ENCODE data around the gene RTKN. TPM values are rescaled to one million over a fixed set of nuclear protein-coding genes. Genes with fewer than 3 reads are reported as not detected.

The RTKN gene
- total and polyA plus RNA-seq, 2 of the 13 experiments (the other 11 are each of a cell fraction or from before 2014, with no cell fraction given) = 159 to 166 TPM

- TF ChIP-seq ISL2 (CRISPR knock-in tag; IDR thresholded peaks at IDR 0.05) (no peak), TIGD3 (CRISPR knock-in tag; IDR thresholded peaks at IDR 0.05; ENCODE audit: borderline replicate concordance) (peak; percentile 74; the same call in 1 of the 2 replicates), NFRKB (IDR thresholded peaks at IDR 0.05) (no peak), ZNF609 (CRISPR knock-in tag; IDR thresholded peaks at IDR 0.05; ENCODE audit: borderline replicate concordance) (peak; percentile 61; the same call in 1 of the 2 replicates), KLF6 (CRISPR knock-in tag; IDR thresholded peaks at IDR 0.05) (peak; percentile 82; the same call in 1 of the 2 replicates), TERF1 (CRISPR knock-in tag; IDR thresholded peaks at IDR 0.05) (peak; percentile 68; the same call in 1 of the 2 replicates), RELA (CRISPR knock-in tag; IDR thresholded peaks at IDR 0.05) (0 out of 2 replicates have a peak, but pooled peaks have one; percentile 38), DDIT3 (CRISPR knock-in tag; IDR thresholded peaks at IDR 0.05) (no peak), ZNF281 (CRISPR knock-in tag; IDR thresholded peaks at IDR 0.05; ENCODE audit: borderline replicate concordance) (no peak; the same call in 1 of the 2 replicates), FOXO1 (CRISPR knock-in tag; IDR thresholded peaks at IDR 0.05) (peak; percentile 59), ZNF605 (CRISPR knock-in tag; IDR thresholded peaks at IDR 0.05) (no peak; the same call in 1 of the 2 replicates), ZNF143 (CRISPR knock-in tag; IDR thresholded peaks at IDR 0.05) (peak; percentile 46), TEAD2 (CRISPR knock-in tag; IDR thresholded peaks at IDR 0.05) (0 out of 2 replicates have a peak, but pooled peaks have one; percentile 76), CENPBD1 (CRISPR knock-in tag; IDR thresholded peaks at IDR 0.05; ENCODE audit: borderline replicate concordance, low read depth) (no peak)
Observed at GRCh38 chr2:74441690-74442482, at the start of gene RTKN (continued).
